ENCODE data around the gene ZNF787.

- no peak for TF ChIP-seq CTCF (IDR thresholded peaks at IDR 0.05)
- no peak for TF ChIP-seq FOXJ3 (CRISPR knock-in tag; IDR thresholded peaks at IDR 0.05)
- TF ChIP-seq, protein P1, sequence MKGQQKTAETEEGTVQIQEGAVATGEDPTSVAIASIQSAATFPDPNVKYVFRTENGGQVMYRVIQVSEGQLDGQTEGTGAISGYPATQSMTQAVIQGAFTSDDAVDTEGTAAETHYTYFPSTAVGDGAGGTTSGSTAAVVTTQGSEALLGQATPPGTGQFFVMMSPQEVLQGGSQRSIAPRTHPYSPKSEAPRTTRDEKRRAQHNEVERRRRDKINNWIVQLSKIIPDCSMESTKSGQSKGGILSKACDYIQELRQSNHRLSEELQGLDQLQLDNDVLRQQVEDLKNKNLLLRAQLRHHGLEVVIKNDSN (IDR thresholded peaks at IDR 0.05; ENCODE audit: borderline replicate concordance, low read depth) = no peak
- TF ChIP-seq TCF12 (IDR thresholded peaks at IDR 0.05) = no peak
- TF ChIP-seq RCOR1 (IDR thresholded peaks at IDR 0.05; ENCODE audit: low read length) = no peak
Measured at GRCh38 chr19:56117376-56117884, 3.7 kb downstream of the ZNF787 start.

Measured in SK-N-SH (cell line).